Retinal pigment epithelial cell (primary cell): ENCODE data around the gene PRPF6.

Experiments used
- DNase-seq: peaks from one replicate; pipeline ENCODE4 v3.0.0-alpha.2; 2010; ENCODE audit warnings: low read depth
- H3K4me3 ChIP-seq: 2 replicates; pipeline ENCODE4 v1.5.1; 2011; ENCODE audit warnings: mild to moderate bottlenecking, low read length, control low read depth, moderate library complexity
- CTCF ChIP-seq: conservative IDR thresholded peaks from 2 replicates; pipeline ENCODE4 v1.5.1; 2011; ENCODE audit warnings: low read depth, low read length, control low read depth, inconsistent platforms

PRPF6 gene

DNA sequence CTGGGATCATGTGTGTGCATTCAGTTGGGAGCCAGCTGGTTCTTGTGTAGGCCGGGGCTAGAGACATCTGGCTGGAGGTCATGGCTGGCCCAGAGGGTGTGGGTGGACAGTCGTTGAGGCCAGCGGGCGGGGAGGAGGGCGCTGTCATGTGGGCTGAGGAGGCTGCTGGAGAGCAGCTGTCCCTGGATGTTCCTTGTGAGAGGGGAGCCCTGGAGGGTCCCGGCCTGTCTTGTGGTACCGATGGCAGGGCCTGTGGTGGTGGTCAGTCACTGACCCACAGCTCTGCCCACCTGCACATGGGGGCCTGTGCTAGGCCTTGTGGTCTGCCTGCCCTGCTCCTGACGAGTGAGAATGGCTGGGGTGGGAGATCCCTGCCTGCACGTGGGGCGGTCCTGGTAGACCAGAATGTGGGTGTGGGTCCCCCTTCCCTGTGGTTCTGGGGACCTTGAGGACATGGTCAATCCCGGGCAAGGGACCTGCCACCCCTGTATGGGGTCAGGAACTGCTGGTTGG lies 53.1 kb downstream of the PRPF6 start:
- H3K4me3 ChIP-seq, result no peak overlapping the region
- TF ChIP-seq CTCF, result no peak

GRCh38 chr20:64035066-64035932 lies 54.4 kb downstream of the PRPF6 start:
- no peak overlapping the region for H3K4me3 ChIP-seq
- no peak for DNase-seq
- no peak for TF ChIP-seq CTCF

More for the DNA sequence above, 53.1 kb downstream of the PRPF6 start:
- no peak for DNase-seq

DNA sequence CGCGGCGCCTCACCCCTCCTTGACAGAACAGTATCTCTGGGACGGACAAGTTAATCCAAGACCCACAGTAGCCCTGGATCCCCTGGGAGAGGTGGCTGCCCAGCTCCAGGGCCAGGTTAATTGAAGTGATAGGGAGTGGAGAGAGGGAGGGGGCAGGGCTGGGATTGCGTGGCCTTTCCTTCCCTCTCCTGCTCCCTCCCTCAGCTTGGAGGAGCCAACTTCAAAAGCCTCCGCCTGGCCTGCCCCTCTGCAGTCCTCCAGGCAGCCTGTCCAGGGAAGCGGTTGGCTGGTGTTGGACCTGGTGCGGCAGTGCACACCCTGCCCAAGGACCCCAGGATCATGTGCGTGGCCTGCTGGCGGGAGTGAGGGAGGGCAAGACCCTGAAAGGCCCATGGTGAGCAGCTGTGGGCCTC lies 55.0 kb downstream of the PRPF6 start, which contains the start of gene C20orf204:
Gene C20orf204 (plus strand): TSS at position 250 of the 413 bp plus-strand sequence. CDS start 142 bp downstream, at position 392.
- no peak within 1 kb of the TSS for H3K4me3 ChIP-seq
- no peak for DNase-seq
- TF ChIP-seq CTCF, result no peak

DNA sequence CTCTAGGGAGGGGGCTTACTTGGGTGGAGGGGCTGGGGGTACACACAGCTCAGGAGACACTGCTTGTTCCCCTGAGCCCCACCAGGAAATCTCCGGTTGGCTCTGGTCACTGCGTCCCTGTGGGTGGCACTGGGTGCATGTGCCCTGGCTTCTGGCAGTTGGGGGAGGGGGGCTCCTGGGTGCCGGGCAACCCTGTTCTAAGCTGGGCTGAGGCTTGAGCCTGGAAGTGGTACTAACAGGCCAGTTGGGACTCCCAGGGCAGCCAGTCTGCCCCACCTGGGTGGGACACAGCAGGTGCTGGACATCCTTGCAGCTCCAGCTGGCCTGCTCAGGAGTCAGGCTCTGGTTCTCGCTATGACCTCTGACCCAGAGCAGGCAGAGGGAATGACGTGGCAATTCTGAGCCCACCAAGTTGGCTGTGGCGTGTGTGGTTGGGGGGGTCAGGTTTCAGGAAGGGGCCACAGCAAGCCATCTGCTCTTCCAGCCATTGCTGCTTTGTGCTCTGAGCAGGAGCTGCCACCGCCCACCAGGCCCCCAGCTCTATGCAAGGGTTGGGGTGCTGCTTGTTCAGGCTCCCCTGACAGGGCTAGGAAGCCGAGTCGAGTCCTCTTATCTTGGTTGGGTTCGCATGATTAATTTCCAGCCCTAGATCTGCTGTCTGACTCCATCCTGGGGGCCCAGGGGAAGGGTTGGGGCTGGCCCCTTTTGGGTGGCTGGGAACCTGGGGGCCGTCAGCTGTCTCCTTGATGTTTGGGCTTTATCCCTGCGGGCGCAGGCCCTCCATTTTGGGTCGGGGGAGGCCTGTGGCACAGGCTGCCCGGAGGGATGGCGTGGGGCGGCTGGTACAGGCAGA lies 55.6 kb downstream of the PRPF6 start:
- DNase-seq, result no peak
- H3K4me3 ChIP-seq, result no peak overlapping the region
- no peak for TF ChIP-seq CTCF

DNA sequence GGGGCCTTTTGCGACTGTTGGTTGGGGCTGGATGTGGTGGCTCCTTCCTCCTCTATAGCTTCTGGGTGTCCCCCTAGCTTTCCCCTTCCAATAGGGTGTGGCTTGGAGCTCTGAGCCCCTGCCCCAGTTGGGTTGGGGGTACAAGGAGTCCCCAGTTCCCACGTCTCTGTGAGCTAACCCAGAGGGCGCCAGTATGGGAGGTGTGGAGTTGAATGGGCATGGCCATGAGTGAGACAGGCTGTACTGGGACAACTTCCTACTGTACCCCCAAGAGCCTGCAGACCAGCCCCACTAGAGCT lies 56.2 kb downstream of the PRPF6 start:
- no peak for TF ChIP-seq CTCF
- H3K4me3 ChIP-seq, result no peak overlapping the region
- no peak for DNase-seq

- TF ChIP-seq CTCF, result no peak
- no peak overlapping the region for H3K4me3 ChIP-seq
- no peak for DNase-seq
These were observed 56.7 kb downstream of the PRPF6 start for GRCh38 chr20:64037498-64038213.
